Measurements from ENCODE around the gene RTN4RL2. TPM values are rescaled to one million over a fixed set of nuclear protein-coding genes. Genes with fewer than 3 reads are reported as not detected.

The RTN4RL2 gene
- total RNA-seq, 1 donor from 2014 or later: 0.62 TPM

- peaks cover 9% of the 10 kb centered on the region for H3K4me1 Mint-ChIP-seq (ENCODE audit: unreplicated experiment)
- H3K9me3 Mint-ChIP-seq (ENCODE audit: unreplicated experiment): no peaks in the 10 kb centered on the region
- H3K27me3 Mint-ChIP-seq (ENCODE audit: unreplicated experiment): peaks cover 4% of the 10 kb centered on the region
- H3K4me3 Mint-ChIP-seq (ENCODE audit: unreplicated experiment): no peak overlapping the region
- no peak for DNase-seq (ENCODE audit: low spot score)
- peaks cover 8% of the 10 kb centered on the region for H3K36me3 Mint-ChIP-seq (ENCODE audit: low read depth, unreplicated experiment)
- TF ChIP-seq CTCF (IDR thresholded peaks at IDR 0.05; ENCODE audit: unreplicated experiment): no peak
- H3K27ac Mint-ChIP-seq (ENCODE audit: unreplicated experiment): no peak overlapping the region
Observed at GRCh38 chr11:57496109-57496820, 35.9 kb downstream of the RTN4RL2 start.

GRCh38 chr11:57497303-57498247, 37.2 kb downstream of the RTN4RL2 start:
- H3K27ac Mint-ChIP-seq (ENCODE audit: unreplicated experiment): no peak overlapping the region
- peaks cover 9% of the 10 kb centered on the region for H3K4me1 Mint-ChIP-seq (ENCODE audit: unreplicated experiment)
- peaks cover 11% of the 10 kb centered on the region for H3K36me3 Mint-ChIP-seq (ENCODE audit: low read depth, unreplicated experiment)

GRCh38 chr11:57498540-57498939, 38.2 kb downstream of the RTN4RL2 start:
- Mint-ChIP-seq H3K9me3 (ENCODE audit: unreplicated experiment) (no peaks in the 10 kb centered on the region), H3K4me3 (ENCODE audit: unreplicated experiment) (peak overlapping the region; percentile 31), H3K36me3 (ENCODE audit: low read depth, unreplicated experiment) (peaks cover 11% of the 10 kb centered on the region), H3K27ac (ENCODE audit: unreplicated experiment) (no peak overlapping the region), H3K4me1 (ENCODE audit: unreplicated experiment) (peaks cover 9% of the 10 kb centered on the region), H3K27me3 (ENCODE audit: unreplicated experiment) (peaks cover 4% of the 10 kb centered on the region)
- TF ChIP-seq CTCF (IDR thresholded peaks at IDR 0.05; ENCODE audit: unreplicated experiment): no peak
- DNase-seq (ENCODE audit: low spot score): no peak

More at GRCh38 chr11:57497303-57498247, 37.2 kb downstream of the RTN4RL2 start:
- Mint-ChIP-seq H3K4me3 (ENCODE audit: unreplicated experiment) (no peak overlapping the region), H3K27me3 (ENCODE audit: unreplicated experiment) (peaks cover 4% of the 10 kb centered on the region), H3K9me3 (ENCODE audit: unreplicated experiment) (no peaks in the 10 kb centered on the region)
- no peak for DNase-seq (ENCODE audit: low spot score)
- TF ChIP-seq CTCF (IDR thresholded peaks at IDR 0.05; ENCODE audit: unreplicated experiment): no peak

GRCh38 chr11:57499413-57499982, 39.2 kb downstream of the RTN4RL2 start:
- Mint-ChIP-seq H3K4me1 (ENCODE audit: unreplicated experiment) (peaks cover 9% of the 10 kb centered on the region), H3K9me3 (ENCODE audit: unreplicated experiment) (no peaks in the 10 kb centered on the region), H3K4me3 (ENCODE audit: unreplicated experiment) (peak overlapping the region; percentile 81), H3K27me3 (ENCODE audit: unreplicated experiment) (peaks cover 4% of the 10 kb centered on the region), H3K27ac (ENCODE audit: unreplicated experiment) (no peak overlapping the region), H3K36me3 (ENCODE audit: low read depth, unreplicated experiment) (peaks cover 11% of the 10 kb centered on the region)
- no peak for TF ChIP-seq CTCF (IDR thresholded peaks at IDR 0.05; ENCODE audit: unreplicated experiment)
- peak; percentile 94 for DNase-seq (ENCODE audit: low spot score)
